GM18498 (cell line): Measurements from ENCODE around the gene URI1.
A peak's percentile ranks its signal among the peaks of the same experiment; 100 is the strongest.
"Not testable (repeated sequence)": the region's sequence is repeated elsewhere in the genome, so short reads cannot be mapped to it uniquely, and the experiment has no call there.

Source experiments
- ATAC-seq: cut with Tn5 transposase; IDR thresholded peaks from one replicate; pipeline ENCODE4 v1.9.1; 2021; ENCODE audit warnings: mild to moderate bottlenecking, moderate library complexity; ENCODE audit not compliant: unreplicated experiment

The URI1 gene

GRCh38 chr19:29942404-29943261 lies 594 bp downstream of the URI1 start:
- ATAC-seq = peak; percentile 72

- no peak for ATAC-seq
Measured at GRCh38 chr19:29943615-29944014, 1.6 kb downstream of the URI1 start.

GRCh38 chr19:29944390-29945012 lies 2.5 kb downstream of the URI1 start:
- ATAC-seq = no peak

- ATAC-seq = no peak
Measured at GRCh38 chr19:29945017-29945416, 3.0 kb downstream of the URI1 start.

GRCh38 chr19:29945433-29945832 lies 3.4 kb downstream of the URI1 start:
- ATAC-seq = no peak

- ATAC-seq = no peak
Measured at GRCh38 chr19:29946645-29947044, 4.6 kb downstream of the URI1 start.

GRCh38 chr19:29947871-29948270 lies 5.8 kb downstream of the URI1 start:
- no peak for ATAC-seq

GRCh38 chr19:29948759-29949470 lies 6.9 kb downstream of the URI1 start:
- not testable (repeated sequence) for ATAC-seq

GRCh38 chr19:29952177-29952576 lies 10.1 kb downstream of the URI1 start:
- ATAC-seq = no peak

- ATAC-seq = no peak
Measured at GRCh38 chr19:29952646-29953045, 10.6 kb downstream of the URI1 start.

GRCh38 chr19:29953352-29954247 lies 11.6 kb downstream of the URI1 start:
- ATAC-seq = no peak

GRCh38 chr19:29956855-29957254 lies 14.8 kb downstream of the URI1 start:
- ATAC-seq = no peak

GRCh38 chr19:29961311-29961710 lies 19.3 kb downstream of the URI1 start:
- ATAC-seq = no peak

GRCh38 chr19:29962793-29963192 lies 20.8 kb downstream of the URI1 start:
- ATAC-seq = no peak

- no peak for ATAC-seq
Measured at GRCh38 chr19:29963576-29963975, 21.5 kb downstream of the URI1 start.

GRCh38 chr19:29964171-29964570 lies 22.1 kb downstream of the URI1 start:
- ATAC-seq = no peak

GRCh38 chr19:29965492-29965891 lies 23.5 kb downstream of the URI1 start:
- ATAC-seq = no peak

- not testable (repeated sequence) for ATAC-seq
Measured at GRCh38 chr19:29966142-29966541, 24.1 kb downstream of the URI1 start.

- no peak for ATAC-seq
Measured at GRCh38 chr19:29966588-29967249, 24.7 kb downstream of the URI1 start.

GRCh38 chr19:29967623-29968022 lies 25.6 kb downstream of the URI1 start:
- no peak for ATAC-seq
